GM18858 (cell line): ENCODE measurements around the gene CCDC47.

Experiments used
- ATAC-seq: cut with Tn5 transposase; IDR thresholded peaks from one replicate; pipeline ENCODE4 v1.9.1; 2021; ENCODE audit not compliant: unreplicated experiment

CCDC47 gene

GRCh38 chr17:63699638-63700527 is 73.5 kb downstream of the CCDC47 start, which contains the start of gene LIMD2:
Gene LIMD2 (minus strand): TSS chr17:63700125. CDS start chr17:63699298, 827 bp downstream.
- ATAC-seq: no peak

- no peak for ATAC-seq
Observed at GRCh38 chr17:63698886-63699637, 74.3 kb downstream of the CCDC47 start.

GRCh38 chr17:63698381-63698885 is 75.0 kb downstream of the CCDC47 start:
- no peak for ATAC-seq

- ATAC-seq: peak; percentile 33
Observed at GRCh38 chr17:63697341-63698286, 75.8 kb downstream of the CCDC47 start.

- no peak for ATAC-seq
Observed at GRCh38 chr17:63696381-63696961, 76.9 kb downstream of the CCDC47 start.

GRCh38 chr17:63695889-63696288 is 77.5 kb downstream of the CCDC47 start:
- ATAC-seq: no peak
